GM21528 (cell line): ENCODE results near the gene CACYBP.
A peak's percentile ranks its signal among the peaks of the same experiment; 100 is the strongest.

Experiments
- ATAC-seq: cut with Tn5 transposase; IDR thresholded peaks from one replicate; pipeline ENCODE4 v1.9.1; 2021; ENCODE audit warnings: mild to moderate bottlenecking, moderate library complexity; ENCODE audit not compliant: unreplicated experiment, low FRiP score

Gene CACYBP, protein sequence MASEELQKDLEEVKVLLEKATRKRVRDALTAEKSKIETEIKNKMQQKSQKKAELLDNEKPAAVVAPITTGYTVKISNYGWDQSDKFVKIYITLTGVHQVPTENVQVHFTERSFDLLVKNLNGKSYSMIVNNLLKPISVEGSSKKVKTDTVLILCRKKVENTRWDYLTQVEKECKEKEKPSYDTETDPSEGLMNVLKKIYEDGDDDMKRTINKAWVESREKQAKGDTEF

DNA sequence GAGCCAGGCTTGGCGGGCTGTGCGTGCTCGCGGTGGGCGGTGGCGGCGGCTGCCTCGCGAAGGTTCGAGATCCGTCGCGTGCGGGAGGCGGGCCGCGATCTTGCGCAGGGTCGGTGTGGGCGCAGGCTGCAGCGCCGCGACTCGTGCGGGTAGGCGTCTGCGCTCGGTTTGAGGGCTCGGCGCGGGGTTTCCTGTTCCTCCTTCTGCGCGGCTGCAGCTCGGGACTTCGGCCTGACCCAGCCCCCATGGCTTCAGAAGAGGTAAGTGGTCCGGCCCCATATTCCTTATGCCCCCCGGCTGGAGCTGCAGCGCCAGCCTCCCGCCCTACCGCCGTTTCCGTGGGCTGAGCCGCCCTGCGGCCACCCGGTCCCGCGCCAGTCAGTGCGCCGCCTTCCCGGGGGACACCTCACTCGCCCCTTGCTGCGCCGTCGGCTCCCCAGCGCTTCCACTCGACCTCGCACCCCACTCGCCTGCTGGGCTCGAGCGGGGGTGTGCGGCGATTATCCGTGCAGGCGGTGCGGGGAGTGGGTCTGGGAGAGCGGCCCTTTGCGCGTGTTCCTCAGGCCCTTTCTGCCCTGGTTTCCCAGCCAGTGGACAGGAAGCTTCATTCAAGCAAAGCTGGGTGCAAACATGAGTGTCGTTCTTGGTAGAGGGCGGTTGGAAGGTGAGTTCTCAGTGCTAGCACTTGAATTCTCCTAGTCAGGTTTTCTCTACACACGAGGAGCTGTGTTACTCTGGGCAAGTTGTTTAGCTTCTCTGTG, at the start of gene CACYBP:
Gene CACYBP, plus strand, starts transcription at position 12 of the 761 bp plus-strand sequence. Its CDS starts 234 bp downstream, at position 246.
- peak; percentile 1 for ATAC-seq

DNA sequence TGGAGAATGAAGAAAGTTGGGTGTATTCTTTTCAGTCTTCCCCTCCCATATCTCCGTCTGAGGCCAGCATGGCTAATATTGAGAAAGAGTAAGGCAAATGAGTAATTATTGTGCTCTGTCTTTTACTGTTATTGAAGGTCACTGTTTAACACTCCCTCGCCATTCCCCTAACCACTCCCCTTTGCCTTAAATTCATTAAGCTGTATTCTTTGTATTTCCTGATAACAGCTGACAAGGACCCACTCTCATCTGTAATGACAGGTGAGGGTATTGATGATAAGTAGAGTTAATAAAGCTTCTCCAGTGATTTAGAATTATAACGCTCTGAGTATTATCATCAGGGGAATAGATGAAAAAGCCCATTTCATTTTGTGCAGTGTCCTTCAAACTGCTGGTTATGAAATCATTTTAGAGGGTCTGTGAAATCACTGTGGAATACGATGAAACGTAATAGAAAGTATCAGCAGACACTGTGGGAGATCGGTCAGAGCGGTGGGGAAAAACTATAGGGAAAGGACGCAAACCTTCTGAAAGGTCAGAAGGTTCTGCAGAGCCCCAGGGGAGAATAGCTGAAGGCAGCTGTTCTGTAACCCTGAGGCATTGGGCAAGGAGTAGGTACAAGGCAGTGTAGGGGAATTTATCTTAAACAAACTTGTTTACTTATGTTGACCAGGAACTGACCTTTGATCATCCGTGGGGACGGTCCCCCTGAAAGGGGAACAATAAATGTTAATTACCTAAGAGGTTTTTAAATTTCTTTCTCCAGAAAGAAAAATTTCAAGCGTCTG, 46.3 kb upstream of the CACYBP start:
- no peak for ATAC-seq

DNA sequence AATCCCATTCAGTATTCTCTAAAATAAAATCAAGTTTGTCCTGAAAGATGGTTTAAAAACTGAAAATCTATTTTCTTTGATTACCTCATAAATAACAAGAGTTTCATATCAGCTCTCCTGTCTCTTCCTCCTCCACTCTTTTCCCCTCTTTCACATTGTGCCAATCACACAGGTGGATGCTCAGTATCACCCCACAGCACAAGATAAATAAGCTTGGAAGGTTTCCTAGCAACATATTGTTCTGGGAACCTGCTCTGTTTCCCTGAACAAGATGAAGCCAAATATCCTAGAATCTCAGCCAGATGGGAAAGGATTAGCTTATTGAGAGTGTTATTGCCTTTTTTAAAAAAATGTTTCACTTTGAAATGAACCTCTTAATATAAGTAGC, 45.7 kb upstream of the CACYBP start:
- ATAC-seq = no peak

DNA sequence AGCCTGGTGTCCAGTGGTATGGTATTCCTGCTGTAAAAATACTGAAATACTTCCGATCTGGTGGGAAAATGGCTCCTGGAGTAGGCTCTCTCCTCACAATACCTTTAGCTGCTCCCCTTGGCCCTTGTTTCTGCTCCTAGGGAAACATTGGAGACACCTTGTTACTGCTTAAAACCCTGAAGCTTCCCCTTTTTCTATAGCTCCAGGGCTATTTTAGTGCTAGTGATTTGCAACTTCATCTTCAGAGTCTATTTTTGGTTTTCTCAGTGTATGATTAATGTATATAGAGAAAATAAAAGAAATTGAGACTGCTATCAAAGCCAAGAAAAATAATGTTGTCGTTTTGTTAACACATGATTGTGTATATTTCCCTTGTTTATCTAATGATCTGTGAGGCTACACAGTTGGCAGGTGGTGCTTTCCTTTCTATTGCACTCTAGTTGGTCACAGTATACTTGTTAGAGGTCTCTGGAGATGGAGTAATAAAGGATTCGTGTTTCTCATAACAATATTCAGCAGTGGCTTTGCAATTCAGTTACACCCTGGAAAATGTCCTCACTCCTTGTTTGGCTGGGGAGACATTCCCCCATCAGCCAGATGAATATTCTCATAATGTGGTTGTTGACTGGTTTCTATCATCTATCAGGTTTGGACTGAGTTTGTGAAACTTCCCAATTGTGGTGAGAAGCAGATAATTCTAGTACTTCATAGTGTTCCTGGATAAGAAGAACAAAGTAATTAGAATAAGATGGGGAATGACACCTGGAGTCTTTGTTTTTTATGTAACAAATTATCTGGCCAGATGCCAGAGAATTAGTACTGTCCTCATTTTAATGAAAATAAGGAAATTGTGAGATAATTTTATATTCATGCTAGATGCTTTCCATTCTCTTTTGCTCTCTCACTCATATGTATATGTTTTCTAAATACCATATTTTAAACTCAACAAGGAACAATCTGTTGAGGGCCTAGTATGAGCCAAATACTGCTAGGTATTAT, 44.8 kb upstream of the CACYBP start:
- no peak for ATAC-seq

DNA sequence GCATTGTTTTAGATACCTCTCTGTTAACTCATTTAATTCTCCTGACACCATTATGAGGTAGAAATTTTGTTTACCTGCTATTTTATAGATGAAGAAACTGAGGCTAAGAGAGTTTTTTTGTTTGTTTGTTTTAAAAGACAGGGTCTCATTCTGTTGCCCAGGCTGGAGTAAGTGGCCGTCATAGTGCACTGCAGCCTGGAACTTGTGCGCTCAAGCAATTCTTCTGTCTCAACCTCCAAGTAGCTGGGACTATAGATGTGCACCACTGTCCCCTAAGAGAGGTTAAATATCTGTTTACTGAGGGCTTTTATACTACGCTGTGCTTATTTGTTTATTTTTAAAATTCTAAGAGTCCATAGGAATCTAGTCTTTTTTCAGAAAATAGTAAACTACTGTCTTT, 43.7 kb upstream of the CACYBP start:
- ATAC-seq = no peak

DNA sequence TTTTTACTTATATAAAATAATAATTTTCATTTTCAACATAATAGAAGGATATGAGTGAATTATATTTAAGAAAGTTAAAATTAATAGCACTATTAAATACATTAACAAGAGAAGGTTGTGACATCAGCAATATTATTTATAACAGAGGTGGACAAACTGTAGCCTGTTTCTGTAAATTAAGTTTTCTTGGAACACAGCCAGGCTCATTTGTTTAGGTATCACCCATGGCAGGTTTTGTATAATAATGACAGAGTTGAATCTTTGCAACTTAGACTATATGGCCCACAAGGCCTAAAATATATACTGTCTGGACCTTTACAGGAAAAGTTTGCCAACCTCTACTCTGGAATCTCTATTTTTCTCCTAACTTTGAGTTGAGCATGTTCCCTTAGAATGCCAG, 42.8 kb upstream of the CACYBP start:
- ATAC-seq = no peak

DNA sequence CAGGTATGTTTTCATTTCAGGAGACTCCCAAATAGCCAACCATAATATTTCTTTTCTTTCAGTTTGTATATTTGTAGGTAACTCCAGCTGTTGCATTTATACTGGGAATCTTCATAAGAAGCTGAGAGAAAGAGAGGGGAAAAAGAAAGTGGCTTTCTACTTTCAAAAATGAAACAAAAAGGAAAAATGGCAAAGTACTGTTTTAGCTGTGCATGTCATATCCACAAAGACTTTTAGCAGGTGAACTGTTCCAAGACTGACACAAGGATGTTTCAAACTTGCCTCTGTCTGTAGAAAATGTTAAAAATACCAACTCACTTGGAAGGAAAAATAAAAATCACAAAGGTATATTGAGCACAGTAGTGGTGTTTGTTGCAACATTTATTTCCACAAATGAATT, 41.9 kb upstream of the CACYBP start:
- ATAC-seq = no peak

DNA sequence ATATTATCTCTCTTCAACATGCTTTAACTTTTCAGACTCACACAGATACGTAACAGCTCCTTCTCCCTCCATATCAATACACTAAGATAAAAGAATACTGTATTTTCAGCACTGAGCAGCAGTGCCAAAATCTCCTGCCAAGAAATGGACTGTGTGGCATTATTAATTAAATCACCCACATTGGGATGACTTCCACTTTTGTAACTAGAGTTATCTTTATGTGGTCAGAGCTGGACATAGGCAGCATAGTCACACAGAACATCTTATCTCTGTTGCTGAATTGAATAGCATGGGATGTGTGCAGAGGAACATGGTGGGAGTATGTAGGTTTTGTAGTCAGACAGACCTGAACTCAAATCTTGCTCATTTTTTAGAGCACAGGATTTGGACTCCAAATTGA, 41.4 kb upstream of the CACYBP start:
- no peak for ATAC-seq

DNA sequence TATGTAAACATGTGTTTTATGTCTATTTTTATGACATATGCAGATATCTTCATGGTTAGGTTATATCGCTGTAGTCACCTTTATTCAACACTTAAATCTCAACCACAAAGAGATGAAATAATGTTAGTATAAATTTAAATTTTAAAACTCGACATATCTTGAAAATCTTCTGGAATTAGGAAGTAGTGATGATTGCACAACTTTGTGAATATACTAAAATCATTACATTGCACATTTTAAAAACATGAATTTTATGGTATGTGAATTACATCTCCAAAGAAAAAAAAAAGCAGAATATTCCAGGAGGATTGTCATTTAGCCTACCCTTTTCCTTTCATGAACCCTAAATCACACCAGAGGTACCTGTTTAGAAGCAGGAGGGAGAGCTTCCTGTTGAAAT, 39.4 kb upstream of the CACYBP start:
- ATAC-seq = no peak

DNA sequence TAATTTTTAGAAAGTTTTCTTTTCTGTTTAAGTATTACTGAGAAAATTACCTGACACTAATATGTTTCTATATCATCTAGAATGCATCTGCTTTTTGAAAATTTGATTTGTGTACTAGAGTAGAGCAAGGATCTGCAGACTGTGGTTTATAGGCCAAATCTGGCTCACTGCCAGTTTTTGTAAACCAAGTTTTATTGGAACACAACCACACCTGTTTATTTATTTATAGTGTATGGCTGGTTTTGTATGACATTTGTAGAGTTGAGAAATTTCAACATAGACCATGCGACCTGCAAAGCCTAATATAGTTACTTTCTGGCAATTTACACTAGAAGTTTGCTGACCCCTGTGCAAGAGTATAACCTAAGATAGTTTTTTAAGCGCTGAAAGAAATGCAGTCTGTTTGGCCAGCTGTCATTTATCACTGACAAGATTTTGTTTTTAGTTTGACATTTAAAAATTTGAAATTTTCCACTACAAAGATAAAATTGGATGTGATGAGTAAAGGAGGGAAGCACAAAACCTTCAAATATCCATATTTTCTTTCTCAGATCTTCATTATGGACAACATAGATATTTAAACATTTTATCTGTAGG, 36.1 kb upstream of the CACYBP start:
- ATAC-seq = no peak

DNA sequence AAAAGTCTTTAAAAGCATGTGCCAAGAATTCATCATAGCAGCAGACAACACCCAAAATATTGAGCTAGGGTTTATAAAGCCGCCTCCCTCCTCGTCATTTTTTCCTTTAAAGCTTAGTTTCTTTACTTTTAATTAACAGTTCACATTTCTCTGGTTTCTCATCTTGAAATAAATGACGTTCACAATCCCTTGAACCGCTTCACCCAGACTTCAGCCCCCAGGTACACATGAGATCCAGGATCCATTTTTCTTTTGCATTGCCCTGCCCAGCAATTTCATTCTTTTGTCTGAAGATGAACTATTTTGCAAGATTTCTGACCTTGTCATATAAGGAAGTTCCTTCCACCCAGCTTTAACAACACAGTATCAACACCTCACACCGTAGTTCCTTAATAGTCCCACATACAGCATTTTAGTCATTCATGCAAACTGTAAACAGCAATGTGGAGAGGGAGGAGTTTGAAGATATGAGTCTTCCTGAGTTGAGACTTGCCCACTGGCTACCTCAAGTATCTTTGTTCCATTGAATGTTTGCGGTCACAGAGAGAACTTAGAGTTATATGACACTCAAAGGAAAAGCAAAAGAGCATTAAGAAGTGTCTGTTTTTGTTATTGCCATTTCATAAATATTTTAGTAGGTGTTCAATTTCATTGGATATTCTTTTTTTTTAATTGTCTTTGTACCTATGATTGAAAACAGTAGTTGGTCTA, 35.3 kb upstream of the CACYBP start:
- ATAC-seq = no peak

DNA sequence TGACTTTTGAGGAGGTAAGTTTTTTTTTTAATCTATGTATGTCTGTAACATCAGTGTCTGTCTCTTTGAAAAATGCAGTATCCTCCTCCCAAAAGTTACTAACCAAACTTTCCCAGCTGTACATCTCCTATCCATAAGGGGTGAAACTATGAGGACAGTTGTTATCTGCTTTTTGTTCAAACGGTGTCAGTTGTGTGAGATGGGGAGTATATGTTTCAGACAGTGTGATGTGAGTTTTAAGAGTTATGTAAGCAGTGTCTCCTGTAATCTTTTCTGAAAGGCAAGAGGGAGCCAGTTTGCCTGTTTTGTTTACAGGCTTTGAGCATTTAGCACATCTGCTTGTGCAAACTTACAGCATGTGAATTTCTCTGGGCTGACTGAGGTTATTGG, 34.8 kb upstream of the CACYBP start:
- ATAC-seq = no peak

DNA sequence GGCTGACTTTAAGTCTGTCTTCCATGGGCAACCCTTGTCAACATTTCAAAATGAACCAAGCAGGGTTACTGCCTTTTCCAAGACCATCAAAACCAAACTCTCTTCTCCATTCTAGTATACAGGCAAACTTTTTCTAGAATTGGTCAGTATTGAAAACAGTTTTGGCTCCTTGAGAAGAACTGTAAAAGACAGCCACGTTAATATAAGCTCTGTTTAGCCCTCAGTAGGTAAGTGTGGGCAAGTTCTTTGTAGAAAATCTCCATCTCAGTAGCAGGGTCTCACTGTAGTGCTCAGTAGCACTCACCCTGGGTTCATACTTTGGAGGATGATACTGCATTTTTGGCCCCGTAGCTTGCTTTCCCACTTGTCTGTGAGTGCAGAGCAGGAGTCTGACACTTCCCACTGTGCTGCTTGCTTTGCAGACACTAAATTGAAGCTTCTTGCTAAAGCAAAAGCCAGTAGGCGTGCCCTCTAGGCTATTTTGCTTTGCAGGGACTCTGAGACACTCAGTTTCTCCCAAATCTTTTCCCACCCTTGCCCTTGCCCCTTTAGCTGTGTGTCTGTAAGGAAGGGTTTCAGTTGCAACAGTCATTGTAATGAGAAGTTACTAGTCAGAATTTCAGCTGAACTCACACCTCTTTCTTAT, 34.3 kb upstream of the CACYBP start:
- no peak for ATAC-seq

DNA sequence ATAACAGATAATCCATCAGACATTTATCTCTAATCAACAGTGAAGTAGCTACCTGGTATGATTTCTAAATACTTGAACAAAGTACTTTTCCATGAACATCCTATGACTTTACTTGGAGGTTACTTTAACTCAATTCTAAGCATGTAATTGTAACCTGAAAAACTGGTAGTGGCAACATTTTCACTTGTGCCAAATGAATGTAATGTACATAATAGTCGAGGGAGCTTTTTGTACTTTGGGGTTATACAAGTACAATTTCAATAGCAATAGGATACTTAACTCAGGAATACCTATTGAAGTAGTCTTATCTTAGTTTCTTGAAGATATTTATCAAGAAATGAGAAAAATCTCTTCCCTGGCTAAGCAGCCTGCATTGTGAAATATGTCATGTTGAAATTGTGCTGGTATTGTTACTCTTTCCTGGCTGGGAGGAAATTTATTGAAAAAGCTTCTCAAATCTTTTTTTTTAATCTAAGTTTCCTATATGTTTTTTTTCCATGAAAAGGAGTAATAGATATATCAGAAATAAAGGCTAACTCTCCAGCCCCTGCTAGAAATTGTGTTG, 33.7 kb upstream of the CACYBP start:
- ATAC-seq = no peak

DNA sequence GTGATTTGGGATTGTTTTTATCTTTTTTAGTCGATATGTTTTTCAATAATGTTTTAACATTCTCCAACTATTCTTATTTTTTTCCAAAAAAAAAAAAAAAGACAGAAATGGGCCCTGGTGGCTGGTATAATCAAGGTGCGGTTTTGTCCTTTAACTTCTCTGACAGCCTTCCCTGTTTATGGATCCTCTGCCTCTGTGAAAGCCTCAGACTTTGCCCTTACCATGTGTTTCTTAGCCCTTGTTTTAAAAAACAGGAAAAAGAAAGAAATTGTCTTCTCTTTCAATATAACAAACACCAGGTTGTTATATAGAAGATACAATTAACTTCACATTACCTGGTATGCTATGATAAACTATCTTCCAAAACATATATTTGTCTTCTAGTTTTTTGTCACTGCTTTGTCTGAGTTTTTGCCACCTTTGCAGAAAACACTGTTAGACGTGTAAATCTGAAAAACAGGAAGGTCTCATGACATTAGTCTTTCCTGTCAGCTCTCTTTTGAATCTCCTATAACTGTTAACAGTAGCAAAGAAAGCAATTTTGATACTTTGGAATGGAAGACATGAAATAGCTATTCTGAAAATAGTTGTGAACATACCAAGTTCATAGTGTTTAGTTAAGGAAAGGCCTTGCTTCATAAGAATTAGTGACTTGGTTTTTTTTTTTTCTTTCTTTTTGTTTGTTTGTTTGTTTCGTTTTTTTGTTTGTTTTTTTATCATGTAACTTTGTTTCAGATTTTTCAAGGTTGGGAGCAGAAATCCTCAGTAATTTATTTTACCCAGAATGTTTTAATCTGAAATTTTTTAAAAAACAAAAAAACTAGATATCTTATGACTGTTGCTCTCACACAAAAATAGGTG, 31.7 kb upstream of the CACYBP start:
- no peak for ATAC-seq

DNA sequence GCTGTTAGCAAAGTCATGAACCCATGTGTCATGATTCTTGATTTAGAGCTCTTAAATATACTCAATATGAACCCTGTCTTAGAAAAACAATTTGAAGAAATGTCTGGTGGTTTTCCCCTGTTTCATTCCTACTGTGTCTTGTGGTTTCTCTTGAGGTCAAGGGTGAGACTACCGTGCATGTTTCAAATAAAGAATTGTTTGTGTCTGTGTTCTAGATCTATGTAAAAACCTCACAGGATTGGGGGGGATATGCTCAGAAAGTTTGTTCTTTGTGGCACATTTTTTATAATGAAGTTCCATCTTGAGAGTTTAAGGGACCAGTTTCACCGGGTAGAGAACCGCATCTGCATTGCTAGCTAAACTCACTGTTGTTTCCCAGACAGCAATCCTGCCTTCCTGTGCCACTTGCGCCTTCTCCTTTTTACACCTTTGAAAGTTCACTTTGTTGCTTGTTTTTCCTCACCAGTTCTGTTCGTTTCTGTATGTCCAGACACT, 30.9 kb upstream of the CACYBP start:
- ATAC-seq = peak; percentile 65

DNA sequence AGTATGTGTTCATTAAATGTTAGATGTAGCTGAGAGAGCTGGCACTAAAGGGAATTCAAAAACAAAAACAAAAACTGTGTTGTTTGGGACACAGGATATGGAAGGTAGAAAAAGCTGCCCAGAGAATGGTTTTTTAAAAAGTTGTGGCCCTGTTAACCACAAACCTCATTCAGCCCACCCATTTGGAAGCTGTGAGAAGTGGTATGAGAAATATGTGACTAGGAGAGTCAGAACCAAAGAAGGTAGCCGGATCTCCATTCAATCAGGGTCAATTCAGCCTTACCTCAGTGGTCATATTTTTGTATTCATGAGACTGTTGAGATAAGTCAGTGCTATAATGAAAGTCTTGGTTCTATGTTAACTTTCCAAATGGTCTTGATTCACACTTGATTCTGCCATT, 29.8 kb upstream of the CACYBP start:
- no peak for ATAC-seq
